Measurements from ENCODE around the gene SIK2. TPM values are rescaled to one million over a fixed set of nuclear protein-coding genes. Genes with fewer than 3 reads are reported as not detected.
"Not testable (repeated sequence)": the region's sequence is repeated elsewhere in the genome, so short reads cannot be mapped to it uniquely, and the experiment has no call there.

SIK2 gene
- total and polyA plus RNA-seq, 11 donors, result 4.1 to 45.8 (median 27.5) TPM

- Histone ChIP-seq H3K4me1 (peaks cover 0 to 6% (median 0%) of the 10 kb centered on the region in 12 donors), H3K36me3 (peaks cover 0 to 17% (median 0%) of the 10 kb centered on the region in 9 donors), H3K27me3 (no peaks in the 10 kb centered on the region), H3K9me3 (no peaks in the 10 kb centered on the region), H3K4me3 (no peak overlapping the region), H3K27ac (no peak overlapping the region)
- no peak for DNase-seq
- ATAC-seq, result no peak
- 72 to 83% (median 79%) methylated on average over 2 of the region's 2 CpGs for whole genome bisulfite sequencing, 4 donors
- intact Hi-C loops (cut with DNase I), result no loop called here
- no peak for TF ChIP-seq POLR2A (IDR thresholded peaks at IDR 0.05)
- TF ChIP-seq, protein P1, sequence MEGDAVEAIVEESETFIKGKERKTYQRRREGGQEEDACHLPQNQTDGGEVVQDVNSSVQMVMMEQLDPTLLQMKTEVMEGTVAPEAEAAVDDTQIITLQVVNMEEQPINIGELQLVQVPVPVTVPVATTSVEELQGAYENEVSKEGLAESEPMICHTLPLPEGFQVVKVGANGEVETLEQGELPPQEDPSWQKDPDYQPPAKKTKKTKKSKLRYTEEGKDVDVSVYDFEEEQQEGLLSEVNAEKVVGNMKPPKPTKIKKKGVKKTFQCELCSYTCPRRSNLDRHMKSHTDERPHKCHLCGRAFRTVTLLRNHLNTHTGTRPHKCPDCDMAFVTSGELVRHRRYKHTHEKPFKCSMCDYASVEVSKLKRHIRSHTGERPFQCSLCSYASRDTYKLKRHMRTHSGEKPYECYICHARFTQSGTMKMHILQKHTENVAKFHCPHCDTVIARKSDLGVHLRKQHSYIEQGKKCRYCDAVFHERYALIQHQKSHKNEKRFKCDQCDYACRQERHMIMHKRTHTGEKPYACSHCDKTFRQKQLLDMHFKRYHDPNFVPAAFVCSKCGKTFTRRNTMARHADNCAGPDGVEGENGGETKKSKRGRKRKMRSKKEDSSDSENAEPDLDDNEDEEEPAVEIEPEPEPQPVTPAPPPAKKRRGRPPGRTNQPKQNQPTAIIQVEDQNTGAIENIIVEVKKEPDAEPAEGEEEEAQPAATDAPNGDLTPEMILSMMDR (IDR thresholded peaks at IDR 0.05), result no peak
Observed at GRCh38 chr11:111652184-111652583, 49.9 kb downstream of the SIK2 start.

- Histone ChIP-seq H3K27me3 (no peaks in the 10 kb centered on the region), H3K4me1 (peaks cover 0 to 12% (median 2%) of the 10 kb centered on the region in 12 donors), H3K36me3 (peaks cover 0 to 17% (median 0%) of the 10 kb centered on the region in 9 donors), H3K27ac (no peak overlapping the region), H3K4me3 (no peak overlapping the region), H3K9me3 (no peaks in the 10 kb centered on the region)
- DNase-seq, result no peak
- TF ChIP-seq POLR2A (IDR thresholded peaks at IDR 0.05), result no peak
- TF ChIP-seq, protein P1 (IDR thresholded peaks at IDR 0.05), result no peak
- intact Hi-C loops (cut with DNase I), result no loop called here
- no peak for ATAC-seq
Observed at GRCh38 chr11:111654601-111655000, 52.4 kb downstream of the SIK2 start.

GRCh38 chr11:111655924-111656323 lies 53.7 kb downstream of the SIK2 start:
- ATAC-seq, result no peak
- Histone ChIP-seq H3K4me1 (peaks cover 0 to 14% (median 3%) of the 10 kb centered on the region in 12 donors), H3K27ac (no peak overlapping the region), H3K9me3 (no peaks in the 10 kb centered on the region), H3K27me3 (no peaks in the 10 kb centered on the region), H3K4me3 (no peak overlapping the region), H3K36me3 (peaks cover 0 to 17% (median 0%) of the 10 kb centered on the region in 9 donors)
- 94 to 99% (median 97%) methylated on average over 5 of the region's 5 CpGs for WGBS, 4 donors
- intact Hi-C loops (cut with DNase I), result no loop called here
- no peak for DNase-seq
- TF ChIP-seq POLR2A (IDR thresholded peaks at IDR 0.05), result no peak
- TF ChIP-seq, protein P1 (IDR thresholded peaks at IDR 0.05), result no peak

DNA sequence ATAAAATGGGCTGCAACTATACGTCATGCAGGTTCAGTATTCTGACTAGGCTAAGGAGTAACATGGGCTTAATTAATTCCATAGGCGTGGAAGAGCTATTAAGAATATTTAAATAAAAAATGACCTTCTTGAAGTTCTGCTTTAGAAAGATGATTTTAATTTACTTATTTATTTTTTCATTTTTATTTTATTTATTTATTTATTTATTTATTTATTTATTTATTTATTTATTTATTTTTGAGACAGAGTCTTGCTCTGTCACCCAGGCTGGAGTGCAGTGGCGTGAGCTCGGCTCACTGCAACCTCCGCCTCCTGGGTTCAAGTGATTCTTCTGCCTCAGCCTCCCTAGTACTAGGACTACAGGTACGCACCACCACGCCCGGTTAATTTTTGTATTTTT lies 55.7 kb downstream of the SIK2 start:
- DNase-seq; intact Hi-C loops (cut with DNase I): not testable (repeated sequence)
- 85 to 97% (median 95%) methylated on average over 8 of the region's 8 CpGs for WGBS, 4 donors

GRCh38 chr11:111658493-111658892 lies 56.2 kb downstream of the SIK2 start:
- H3K27me3 ChIP-seq; DNase-seq; H3K4me3 ChIP-seq; H3K27ac ChIP-seq; H3K9me3 ChIP-seq; intact Hi-C loops (cut with DNase I); ATAC-seq: not testable (repeated sequence)
- 94 to 100% (median 98%) methylated on average over 3 of the region's 3 CpGs for WGBS, 4 donors
- Histone ChIP-seq H3K36me3 (peaks cover 0 to 11% (median 0%) of the 10 kb centered on the region in 9 donors), H3K4me1 (peaks cover 0 to 22% (median 8%) of the 10 kb centered on the region in 12 donors)

More for the DNA sequence above, 55.7 kb downstream of the SIK2 start:
- not testable (repeated sequence) for H3K4me3 ChIP-seq, H3K9me3 ChIP-seq, ATAC-seq, H3K27me3 ChIP-seq, H3K27ac ChIP-seq
- peaks cover 0 to 16% (median 3%) of the 10 kb centered on the region in 12 donors for H3K4me1 ChIP-seq
- peaks cover 0 to 17% (median 0%) of the 10 kb centered on the region in 9 donors for H3K36me3 ChIP-seq
